Fibroblast of lung (primary cell): ENCODE data around the gene ABHD16B. TPM values are rescaled to one million over a fixed set of nuclear protein-coding genes. Genes with fewer than 3 reads are reported as not detected.

Experiments used
- DNase-seq, 2 donors: peaks; one replicate each; pipeline versions ENCODE4 v3.0.0 to v3.0.0-alpha.2; 2010; ENCODE audit warnings: low read depth in 2 of 2
- H2AFZ ChIP-seq: 2 replicates; pipeline ENCODE4 v1.5.1; 2012; ENCODE audit warnings: low read length, control low read depth, inconsistent platforms
- H3K27ac ChIP-seq: 2 replicates; pipeline ENCODE4 v1.5.1; 2011; ENCODE audit warnings: low read length, control low read depth; ENCODE audit not compliant: insufficient read depth
- H3K27me3 ChIP-seq: 2 replicates; pipeline ENCODE4 v1.5.1; 2011; ENCODE audit warnings: mild to moderate bottlenecking, low read length; ENCODE audit not compliant: control insufficient read depth, insufficient read depth
- H3K36me3 ChIP-seq: 2 replicates; pipeline ENCODE4 v1.5.1; 2011; ENCODE audit warnings: low read length; ENCODE audit not compliant: control insufficient read depth, insufficient read depth
- H3K4me1 ChIP-seq: 2 replicates; pipeline ENCODE4 v1.5.1; 2011; ENCODE audit warnings: low read length; ENCODE audit not compliant: control insufficient read depth, insufficient read depth; ENCODE audit errors: extremely low read depth
- H3K4me2 ChIP-seq: 2 replicates; pipeline ENCODE4 v1.5.1; 2011; ENCODE audit warnings: low read length, control low read depth; ENCODE audit not compliant: insufficient read depth; ENCODE audit errors: extremely low read depth
- H3K4me3 ChIP-seq, 4 experiments: fragments of 200-600 bp in 1 of 4; sonication (generic) in 1 of 4; replicated peaks in 1 of 4; 2 replicates each; pipeline ENCODE4 v1.5.1; 2011 to 2016; ENCODE audit warnings: low read length in 4 of 4, low read depth in 3 of 4, mild to moderate bottlenecking in 3 of 4, control low read depth in 2 of 4, inconsistent platforms in 1 of 4, mixed read lengths in 1 of 4; ENCODE audit not compliant: insufficient read depth in 1 of 4; ENCODE audit errors: control extremely low read depth in 1 of 4
- H3K79me2 ChIP-seq: 2 replicates; pipeline ENCODE4 v1.5.1; 2012; ENCODE audit warnings: mild to moderate bottlenecking, low read length, inconsistent platforms; ENCODE audit not compliant: control insufficient read depth, insufficient read depth
- H3K9ac ChIP-seq: 2 replicates; pipeline ENCODE4 v1.5.1; 2011; ENCODE audit warnings: mild to moderate bottlenecking, low read length, control low read depth; ENCODE audit not compliant: insufficient read depth
- H3K9me3 ChIP-seq: 2 replicates; pipeline ENCODE4 v1.5.1; 2012; ENCODE audit warnings: low read depth, low read length; ENCODE audit not compliant: control insufficient read depth, insufficient read depth
- H4K20me1 ChIP-seq: 2 replicates; pipeline ENCODE4 v1.5.1; 2011; ENCODE audit warnings: low read length; ENCODE audit not compliant: control insufficient read depth, insufficient read depth; ENCODE audit errors: extremely low read depth
- EZH2 ChIP-seq: IDR thresholded peaks from 2 replicates; pipeline ENCODE4 v1.5.1; 2012; ENCODE audit warnings: low read length, control low read depth, mild to moderate bottlenecking; ENCODE audit errors: missing control alignments
- polyA plus RNA-seq, 2 donors: library from polyadenylated mRNA; depleted of rRNA in 1 of 2; stranded (reverse) in 1 of 2; unstranded in 1 of 2; fragments of >200 nt; gene quantifications; 2 replicates each; pipeline ENCODE4 v1.2.1, GENCODE V29; 2011 to 2012; ENCODE audit warnings: missing spikeins in 1 of 2
- total RNA-seq: library from RNA; depleted of rRNA; stranded (reverse); fragments of >200 nt; gene quantifications from 2 replicates; pipeline ENCODE4 v1.2.1, GENCODE V29; 2014
- TF ChIP-seq, protein P1 (sequence below), 2 donors: IDR thresholded peaks in 1 of 2; conservative IDR thresholded peaks in 1 of 2; 1 replicate in 1 of 2; 2 replicates in 1 of 2; pipeline ENCODE4 v1.5.1; 2011 to 2012; ENCODE audit warnings: low read length in 2 of 2, control low read depth in 1 of 2, inconsistent platforms in 1 of 2, low read depth in 1 of 2, mild to moderate bottlenecking in 1 of 2

Gene ABHD16B
- total and polyA plus RNA-seq, 2 donors (not counting 1 experiment from before 2014, with no cell fraction given): not detected

DNA sequence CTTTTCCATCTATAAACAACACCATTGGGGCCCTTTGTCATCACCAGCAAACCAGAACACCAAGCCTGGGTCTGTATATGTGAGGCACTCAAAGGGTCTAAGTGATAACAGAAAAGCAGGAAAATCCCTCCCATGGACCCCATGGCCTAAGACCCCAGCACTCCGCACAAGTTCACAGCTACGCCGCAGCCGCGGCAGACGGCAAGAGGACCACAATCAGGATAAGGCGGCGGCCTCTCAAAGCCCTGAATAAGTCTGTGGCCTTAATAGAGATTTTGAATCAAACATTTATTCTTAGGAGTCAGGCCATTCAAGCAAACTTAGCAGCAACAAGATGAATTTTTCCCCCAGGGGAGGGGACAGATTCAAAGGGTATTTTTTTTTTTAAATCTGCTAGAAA lies 33.2 kb upstream of the ABHD16B start:
- DNase-seq: no peak
- Histone ChIP-seq H3K9me3 (no peaks in the 10 kb centered on the region), H4K20me1 (no peaks in the 10 kb centered on the region), H3K79me2 (no peaks in the 10 kb centered on the region), H2AFZ (no peak overlapping the region), H3K4me2 (no peak overlapping the region), H3K4me1 (no peaks in the 10 kb centered on the region), H3K27me3 (peaks cover 10% of the 10 kb centered on the region), H3K36me3 (no peaks in the 10 kb centered on the region), H3K9ac (no peak overlapping the region), H3K27ac (no peak overlapping the region), H3K4me3 (no peak overlapping the region)
- TF ChIP-seq EZH2: no peak
- TF ChIP-seq, protein P1, sequence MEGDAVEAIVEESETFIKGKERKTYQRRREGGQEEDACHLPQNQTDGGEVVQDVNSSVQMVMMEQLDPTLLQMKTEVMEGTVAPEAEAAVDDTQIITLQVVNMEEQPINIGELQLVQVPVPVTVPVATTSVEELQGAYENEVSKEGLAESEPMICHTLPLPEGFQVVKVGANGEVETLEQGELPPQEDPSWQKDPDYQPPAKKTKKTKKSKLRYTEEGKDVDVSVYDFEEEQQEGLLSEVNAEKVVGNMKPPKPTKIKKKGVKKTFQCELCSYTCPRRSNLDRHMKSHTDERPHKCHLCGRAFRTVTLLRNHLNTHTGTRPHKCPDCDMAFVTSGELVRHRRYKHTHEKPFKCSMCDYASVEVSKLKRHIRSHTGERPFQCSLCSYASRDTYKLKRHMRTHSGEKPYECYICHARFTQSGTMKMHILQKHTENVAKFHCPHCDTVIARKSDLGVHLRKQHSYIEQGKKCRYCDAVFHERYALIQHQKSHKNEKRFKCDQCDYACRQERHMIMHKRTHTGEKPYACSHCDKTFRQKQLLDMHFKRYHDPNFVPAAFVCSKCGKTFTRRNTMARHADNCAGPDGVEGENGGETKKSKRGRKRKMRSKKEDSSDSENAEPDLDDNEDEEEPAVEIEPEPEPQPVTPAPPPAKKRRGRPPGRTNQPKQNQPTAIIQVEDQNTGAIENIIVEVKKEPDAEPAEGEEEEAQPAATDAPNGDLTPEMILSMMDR (conservative IDR thresholded peaks at IDR 0.05 in 1 of 2, IDR thresholded peaks at IDR 0.05 in 1 of 2; ENCODE audit: low read depth in 1 of 2, low read length in 2 of 2): no peak

GRCh38 chr20:63828545-63828944 lies 32.8 kb upstream of the ABHD16B start:
- H3K27me3 ChIP-seq: peaks cover 10% of the 10 kb centered on the region
- H2AFZ ChIP-seq: no peak overlapping the region
- H3K4me3 ChIP-seq: no peak overlapping the region
- no peaks in the 10 kb centered on the region for H3K4me1 ChIP-seq
- no peak for DNase-seq
- no peaks in the 10 kb centered on the region for H3K36me3 ChIP-seq
- no peak overlapping the region for H3K4me2 ChIP-seq
- no peak overlapping the region for H3K9ac ChIP-seq
- TF ChIP-seq EZH2: no peak
- TF ChIP-seq, protein P1 (conservative IDR thresholded peaks at IDR 0.05 in 1 of 2, IDR thresholded peaks at IDR 0.05 in 1 of 2; ENCODE audit: low read depth in 1 of 2, low read length in 2 of 2): no peak
- no peaks in the 10 kb centered on the region for H4K20me1 ChIP-seq
- no peaks in the 10 kb centered on the region for H3K79me2 ChIP-seq
- no peaks in the 10 kb centered on the region for H3K9me3 ChIP-seq
- H3K27ac ChIP-seq: no peak overlapping the region

DNA sequence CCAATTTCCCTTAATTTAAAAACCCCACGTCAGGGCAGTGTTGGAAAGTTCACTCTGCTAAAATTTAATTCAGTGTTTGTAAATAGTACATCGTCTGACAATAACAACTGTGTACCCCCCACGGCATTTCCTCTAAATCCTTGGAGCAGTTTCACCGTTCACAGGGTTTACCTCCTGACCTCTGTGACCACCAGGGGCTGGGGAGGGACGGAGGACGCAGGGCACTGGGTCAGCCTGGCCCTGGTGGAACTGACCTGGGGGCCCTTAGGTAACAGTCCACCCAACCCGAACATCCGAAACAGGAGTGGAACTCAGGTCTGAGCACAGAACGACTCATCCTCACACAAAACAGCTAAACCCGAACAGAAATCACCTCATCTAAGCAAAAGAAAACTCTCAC lies 32.3 kb upstream of the ABHD16B start:
- Histone ChIP-seq H3K9me3 (no peaks in the 10 kb centered on the region), H3K4me2 (no peak overlapping the region), H3K27ac (no peak overlapping the region), H3K79me2 (no peaks in the 10 kb centered on the region), H3K36me3 (no peaks in the 10 kb centered on the region), H4K20me1 (no peaks in the 10 kb centered on the region), H3K9ac (no peak overlapping the region), H3K27me3 (peaks cover 10% of the 10 kb centered on the region), H3K4me1 (peaks cover 2% of the 10 kb centered on the region), H2AFZ (no peak overlapping the region), H3K4me3 (peak overlapping the region in 1 of 4 experiments; percentile 4)
- DNase-seq: no peak
- TF ChIP-seq EZH2: no peak
- TF ChIP-seq, protein P1 (conservative IDR thresholded peaks at IDR 0.05 in 1 of 2, IDR thresholded peaks at IDR 0.05 in 1 of 2; ENCODE audit: low read depth in 1 of 2, low read length in 2 of 2): no peak
